ES-I3 (cell line): ENCODE measurements around the gene R3HDM2.

Experiments used
- H3K36me3 ChIP-seq: 2 replicates; pipeline ENCODE4 v1.6.1; 2013; ENCODE audit warnings: mild to moderate bottlenecking, low read length, control low read depth, moderate library complexity; ENCODE audit not compliant: insufficient read depth
- H3K4me1 ChIP-seq: 2 replicates; pipeline ENCODE4 v1.6.1; 2013; ENCODE audit warnings: mild to moderate bottlenecking, control low read depth, low read length; ENCODE audit not compliant: insufficient read depth
- H3K9ac ChIP-seq: 2 replicates; pipeline ENCODE4 v1.6.1; 2013; ENCODE audit warnings: low read depth, mild to moderate bottlenecking, low read length, moderate library complexity
- H3K9me3 ChIP-seq: 2 replicates; pipeline ENCODE4 v1.6.1; 2013; ENCODE audit warnings: mild to moderate bottlenecking, low read length, moderate library complexity; ENCODE audit not compliant: control insufficient read depth, insufficient read depth

Gene R3HDM2

DNA sequence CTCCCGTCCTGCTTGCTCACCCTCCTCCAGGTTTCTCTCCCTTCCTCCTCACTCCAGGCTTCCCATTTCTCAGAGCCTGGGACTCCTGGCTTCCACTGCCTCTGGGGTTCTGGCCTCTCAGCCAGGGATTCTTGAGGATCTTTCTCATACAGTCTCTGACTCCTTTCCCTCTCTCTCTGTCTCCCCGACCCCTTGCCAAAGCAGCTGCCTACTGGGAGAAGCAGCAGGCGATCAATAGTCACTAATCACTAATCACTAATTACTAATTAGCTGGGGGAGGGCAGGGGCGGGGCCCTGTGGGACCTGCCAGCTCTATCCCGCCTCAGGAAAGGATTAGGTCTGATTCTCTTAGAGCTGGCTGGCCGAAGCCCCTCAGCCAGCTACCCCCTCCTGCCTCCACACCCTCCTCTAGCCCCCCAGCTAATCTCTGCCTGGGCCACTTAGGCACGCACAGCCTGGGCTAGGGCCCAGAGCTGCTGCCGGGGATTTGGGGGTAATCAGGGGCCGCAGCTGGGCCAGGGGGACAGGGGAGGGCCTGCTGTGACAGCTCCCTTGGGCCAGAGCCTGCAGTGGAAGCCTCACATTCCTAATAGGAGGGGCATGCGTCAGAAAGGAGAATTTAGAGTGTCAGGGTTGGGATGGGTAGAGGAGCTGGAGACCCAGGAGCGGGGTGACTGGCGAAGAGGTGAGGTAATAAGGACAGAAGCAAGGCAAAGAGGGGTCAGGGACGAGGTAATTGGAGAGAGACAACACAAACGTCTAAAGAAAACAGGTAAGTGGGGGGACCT, 211.4 kb downstream of the R3HDM2 start:
- Histone ChIP-seq H3K9me3 (no peaks in the 10 kb centered on the region), H3K4me1 (peaks cover 27% of the 10 kb centered on the region), H3K9ac (no peak overlapping the region), H3K36me3 (no peaks in the 10 kb centered on the region)

GRCh38 chr12:57218030-57218853, 212.6 kb downstream of the R3HDM2 start:
- Histone ChIP-seq H3K36me3 (no peaks in the 10 kb centered on the region), H3K4me1 (peaks cover 29% of the 10 kb centered on the region), H3K9ac (no peak overlapping the region), H3K9me3 (no peaks in the 10 kb centered on the region)

- Histone ChIP-seq H3K9ac (peak overlapping the region; percentile 38; the same call in 1 of the 2 replicates), H3K36me3 (no peaks in the 10 kb centered on the region), H3K9me3 (no peaks in the 10 kb centered on the region), H3K4me1 (peaks cover 29% of the 10 kb centered on the region)
Measured at GRCh38 chr12:57216921-57217879, 213.6 kb downstream of the R3HDM2 start.

DNA sequence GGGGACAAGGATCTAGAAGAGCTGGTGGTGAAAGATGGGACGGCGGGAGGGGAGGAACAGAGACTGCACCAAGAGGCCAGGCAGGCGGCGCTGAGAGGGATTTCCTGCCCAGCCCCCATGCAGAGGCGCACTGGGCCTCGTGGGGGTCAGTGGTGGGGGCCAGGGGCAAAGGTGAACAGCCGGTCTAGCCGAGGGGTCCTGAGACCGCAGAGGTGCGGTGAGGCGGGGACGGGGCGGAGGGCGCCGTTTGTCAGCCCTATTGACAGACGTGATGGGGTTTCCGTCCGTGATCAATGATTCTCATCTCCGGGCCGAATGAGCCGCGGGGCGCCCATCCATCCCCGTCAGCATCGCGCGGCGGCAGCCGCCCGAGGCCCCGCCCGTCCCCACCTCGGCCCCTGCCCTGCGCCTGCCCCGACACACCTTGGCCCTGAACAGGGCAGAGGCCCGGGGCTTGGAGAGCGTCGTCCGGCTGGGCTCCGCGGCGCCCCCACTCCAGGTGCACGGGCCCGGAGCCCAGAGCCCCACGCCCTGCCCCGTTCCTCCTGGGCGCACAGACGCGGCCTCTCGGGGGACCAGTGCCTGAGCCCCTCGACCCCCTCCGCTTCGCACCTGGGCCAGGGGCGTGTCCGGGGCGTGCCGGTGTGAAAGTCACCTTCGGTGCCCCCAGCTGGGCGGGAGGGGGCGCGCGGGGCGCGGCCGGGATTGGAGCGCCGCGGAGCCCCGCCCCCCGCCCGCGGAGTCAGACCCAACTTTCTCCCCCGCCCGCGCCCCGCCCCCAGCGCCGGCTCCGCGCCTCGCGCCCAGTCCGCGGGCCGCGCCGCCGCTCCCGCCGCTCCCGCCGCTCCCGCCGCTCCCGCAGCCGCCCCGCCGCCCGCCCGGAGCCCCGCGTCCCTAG, 214.6 kb downstream of the R3HDM2 start, which contains the start of gene NXPH4:
Gene NXPH4, plus strand, starts transcription at position 781 of the 898 bp plus-strand sequence. CDS start 176 bp downstream, outside the sequence.
- H3K9ac ChIP-seq, result peak within 1 kb of the TSS; percentile 38; the same call in 1 of the 2 replicates
- peaks cover 2% of the 10 kb centered on the region; the same call in 1 of the 2 replicates for H3K36me3 ChIP-seq
- no peaks in the 10 kb centered on the region for H3K9me3 ChIP-seq
- peaks cover 25% of the 10 kb centered on the region for H3K4me1 ChIP-seq

DNA sequence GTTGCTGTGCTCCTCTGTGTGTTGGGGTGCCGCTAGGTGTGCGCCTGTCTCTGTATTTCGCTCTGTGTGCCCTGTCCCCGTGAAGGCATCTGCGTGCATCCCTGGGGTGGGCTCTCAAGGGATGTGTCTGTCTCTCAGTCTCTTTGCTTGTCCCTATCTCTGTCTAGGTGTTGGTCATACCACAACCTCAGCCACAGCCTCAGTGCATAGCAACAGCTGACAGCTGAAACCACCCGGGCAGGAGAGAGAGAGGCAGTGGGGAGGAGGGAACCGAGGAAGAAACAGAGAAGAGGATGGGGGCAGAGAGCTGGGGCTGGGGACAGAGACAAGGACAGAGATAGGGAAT, 215.2 kb downstream of the R3HDM2 start:
- H3K9me3 ChIP-seq, result no peaks in the 10 kb centered on the region
- no peak overlapping the region; the same call in 1 of the 2 replicates for H3K9ac ChIP-seq
- peaks cover 2% of the 10 kb centered on the region; the same call in 1 of the 2 replicates for H3K36me3 ChIP-seq
- H3K4me1 ChIP-seq, result peaks cover 25% of the 10 kb centered on the region

DNA sequence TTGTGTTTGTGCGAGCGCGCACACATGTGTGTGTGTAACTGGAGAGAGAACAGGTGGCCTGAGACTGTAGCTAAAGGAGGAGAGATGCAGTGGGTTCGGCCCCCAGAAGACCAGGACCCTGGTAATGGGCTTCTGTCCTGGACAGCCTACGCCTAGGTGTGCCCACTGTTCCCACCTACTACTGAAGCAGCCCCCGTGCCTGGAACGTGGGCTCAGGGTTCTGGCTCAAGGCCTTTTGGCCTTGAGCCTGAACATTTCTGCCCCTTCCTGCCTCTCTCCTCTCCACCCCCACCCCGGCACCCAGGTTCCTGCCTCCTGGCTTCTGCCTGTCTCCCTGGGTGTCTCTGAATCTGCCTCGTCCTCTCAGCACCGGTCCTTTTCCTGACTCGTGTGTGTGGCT, 215.8 kb downstream of the R3HDM2 start:
- H3K36me3 ChIP-seq, result peaks cover 2% of the 10 kb centered on the region; the same call in 1 of the 2 replicates
- peaks cover 25% of the 10 kb centered on the region for H3K4me1 ChIP-seq
- no peak overlapping the region for H3K9ac ChIP-seq
- H3K9me3 ChIP-seq, result no peaks in the 10 kb centered on the region

GRCh38 chr12:57214398-57214781, 216.5 kb downstream of the R3HDM2 start:
- H3K4me1 ChIP-seq, result peaks cover 21% of the 10 kb centered on the region
- peaks cover 2% of the 10 kb centered on the region; the same call in 1 of the 2 replicates for H3K36me3 ChIP-seq
- H3K9me3 ChIP-seq, result no peaks in the 10 kb centered on the region
- no peak overlapping the region for H3K9ac ChIP-seq

GRCh38 chr12:57213763-57214397, 217.0 kb downstream of the R3HDM2 start:
- Histone ChIP-seq H3K9ac (no peak overlapping the region), H3K4me1 (peaks cover 21% of the 10 kb centered on the region), H3K9me3 (no peaks in the 10 kb centered on the region), H3K36me3 (peaks cover 2% of the 10 kb centered on the region; the same call in 1 of the 2 replicates)

GRCh38 chr12:57213058-57213715, 217.7 kb downstream of the R3HDM2 start:
- peaks cover 5% of the 10 kb centered on the region for H3K36me3 ChIP-seq
- no peak overlapping the region for H3K9ac ChIP-seq
- H3K9me3 ChIP-seq, result no peaks in the 10 kb centered on the region
- peaks cover 21% of the 10 kb centered on the region for H3K4me1 ChIP-seq

- Histone ChIP-seq H3K9ac (no peak overlapping the region), H3K36me3 (peaks cover 6% of the 10 kb centered on the region), H3K4me1 (peaks cover 21% of the 10 kb centered on the region), H3K9me3 (no peaks in the 10 kb centered on the region)
Measured at GRCh38 chr12:57212701-57213057, 218.2 kb downstream of the R3HDM2 start.

DNA sequence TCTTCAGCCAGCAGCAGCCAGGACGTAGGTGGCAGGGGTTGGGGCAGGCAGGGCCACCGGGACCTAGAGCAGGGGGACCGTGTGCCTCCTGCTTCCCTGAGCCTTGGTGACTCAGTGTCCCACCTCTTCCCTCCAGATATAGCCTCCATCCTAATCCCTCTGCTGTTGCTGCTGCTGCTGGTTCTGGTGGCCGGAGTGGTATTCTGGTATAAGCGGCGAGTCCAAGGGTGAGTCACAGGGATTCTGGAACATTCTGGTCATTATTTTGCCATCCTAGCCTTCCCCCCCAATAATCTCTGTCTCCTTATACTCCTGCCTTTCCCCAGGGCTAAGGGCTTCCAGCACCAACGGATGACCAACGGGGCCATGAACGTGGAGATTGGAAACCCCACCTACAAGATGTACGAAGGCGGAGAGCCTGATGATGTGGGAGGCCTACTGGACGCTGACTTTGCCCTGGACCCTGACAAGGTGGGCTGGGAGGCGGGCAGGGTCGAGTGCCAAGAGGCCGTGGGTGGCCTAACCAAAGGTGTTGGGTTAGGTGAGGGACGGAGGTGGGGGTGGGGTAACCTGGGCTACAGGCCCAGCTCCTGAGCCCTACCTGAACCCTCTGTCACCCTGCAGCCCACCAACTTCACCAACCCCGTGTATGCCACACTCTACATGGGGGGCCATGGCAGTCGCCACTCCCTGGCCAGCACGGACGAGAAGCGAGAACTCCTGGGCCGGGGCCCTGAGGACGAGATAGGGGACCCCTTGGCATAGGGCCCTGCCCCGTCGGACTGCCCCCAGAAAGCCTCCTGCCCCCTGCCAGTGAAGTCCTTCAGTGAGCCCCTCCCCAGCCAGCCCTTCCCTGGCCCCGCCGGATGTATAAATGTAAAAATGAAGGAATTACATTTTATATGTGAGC, 218.8 kb downstream of the R3HDM2 start:
- Histone ChIP-seq H3K36me3 (peaks cover 6% of the 10 kb centered on the region), H3K4me1 (peaks cover 18% of the 10 kb centered on the region), H3K9me3 (no peaks in the 10 kb centered on the region), H3K9ac (no peak overlapping the region)
